ENCODE results near the gene OLFML2A. TPM values are rescaled to one million over a fixed set of nuclear protein-coding genes. Genes with fewer than 3 reads are reported as not detected.
A peak's percentile ranks its signal among the peaks of the same experiment; 100 is the strongest.
"Not testable (repeated sequence)": the region's sequence is repeated elsewhere in the genome, so short reads cannot be mapped to it uniquely, and the experiment has no call there.

Gene OLFML2A
- total RNA-seq, 1 experiment from 2014 or later, result 5.6 TPM

DNA sequence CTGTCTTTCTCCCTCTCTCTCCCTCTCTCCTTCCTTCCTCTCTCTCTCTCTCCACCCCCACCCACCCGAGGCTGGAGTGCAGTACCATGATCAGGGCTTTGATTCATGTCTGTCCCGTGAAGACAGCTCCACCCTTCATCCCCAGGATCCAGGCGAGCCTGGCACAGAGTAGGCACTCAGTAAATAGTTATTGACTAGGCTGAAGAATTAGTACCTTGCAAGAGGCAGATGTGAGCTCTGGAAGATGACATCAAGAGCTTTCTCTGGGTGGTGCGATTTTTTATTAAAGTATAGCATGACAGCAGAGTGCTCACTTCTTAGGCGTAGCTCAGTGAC, 52.4 kb downstream of the OLFML2A start:
- DNase-seq, result no peak
- Histone ChIP-seq H3K36me3 (replicated peaks; ENCODE audit: control insufficient read depth, insufficient read depth, low read length) (no peaks in the 10 kb centered on the region), H3K4me3 (ENCODE audit: insufficient read depth, low read depth, low read length) (no peak overlapping the region), H3K27me3 (ENCODE audit: control insufficient read depth, insufficient read depth, low read length) (no peaks in the 10 kb centered on the region)

DNA sequence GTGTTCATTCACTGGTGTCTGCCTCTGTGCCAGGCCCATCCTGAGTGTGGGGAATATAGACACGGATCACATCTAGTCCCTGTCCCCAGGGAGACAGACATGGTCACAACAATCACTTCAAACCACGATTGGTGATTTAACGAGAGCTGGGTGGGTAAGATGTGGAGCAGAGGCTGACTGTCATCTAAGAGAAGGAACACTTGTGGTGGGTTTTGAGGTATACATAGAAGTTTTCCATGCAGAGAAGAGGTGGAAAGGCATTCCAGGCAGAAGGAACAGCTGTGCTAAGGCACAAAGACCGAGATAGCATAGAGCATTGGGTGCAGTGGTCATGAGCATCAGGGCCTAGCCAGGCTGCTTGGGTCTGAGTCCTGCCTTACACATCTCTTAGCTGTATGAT, 53.7 kb downstream of the OLFML2A start:
- DNase-seq, result no peak
- no peaks in the 10 kb centered on the region for H3K36me3 ChIP-seq (replicated peaks; ENCODE audit: control insufficient read depth, insufficient read depth, low read length)
- no peaks in the 10 kb centered on the region for H3K27me3 ChIP-seq (ENCODE audit: control insufficient read depth, insufficient read depth, low read length)
- H3K4me3 ChIP-seq (ENCODE audit: insufficient read depth, low read depth, low read length), result no peak overlapping the region

DNA sequence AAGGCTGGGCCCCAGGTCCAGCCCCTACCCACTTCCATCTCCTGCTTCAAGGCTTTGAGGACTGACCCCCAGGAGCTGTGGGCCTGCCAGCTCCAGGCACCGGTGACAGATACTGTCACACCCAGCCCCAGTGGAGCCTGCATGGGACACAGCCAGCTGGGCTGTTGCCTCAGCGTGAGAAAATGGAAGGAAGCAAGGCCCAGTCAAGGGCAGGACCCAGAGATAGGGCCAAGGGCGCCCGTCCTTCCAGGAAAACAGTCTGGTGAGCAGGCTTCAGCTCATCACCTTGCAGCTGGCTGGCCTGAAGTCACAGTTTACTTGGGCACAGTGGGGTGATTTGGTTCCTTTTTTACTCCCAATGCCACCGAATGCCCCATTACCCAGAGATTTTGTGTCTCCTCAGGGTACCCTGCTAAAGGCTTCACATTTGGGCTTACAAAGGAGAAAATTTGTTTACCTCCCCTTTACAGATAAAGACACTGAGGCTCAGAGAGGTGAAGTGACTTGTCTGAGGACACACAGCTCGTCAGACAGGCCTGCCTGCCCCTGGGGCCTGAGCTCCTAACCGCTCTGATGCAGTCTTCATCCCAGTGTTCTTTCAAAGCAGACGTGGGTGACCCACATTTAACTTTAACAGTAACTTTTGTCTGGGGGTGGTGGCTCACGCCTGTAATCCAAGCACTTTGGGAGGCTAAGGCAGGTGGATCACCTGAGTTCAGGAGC, 54.9 kb downstream of the OLFML2A start:
- H3K36me3 ChIP-seq (replicated peaks; ENCODE audit: control insufficient read depth, insufficient read depth, low read length), result no peaks in the 10 kb centered on the region
- H3K27me3 ChIP-seq (ENCODE audit: control insufficient read depth, insufficient read depth, low read length), result no peaks in the 10 kb centered on the region
- no peak for DNase-seq
- H3K4me3 ChIP-seq (ENCODE audit: insufficient read depth, low read depth, low read length), result no peak overlapping the region

GRCh38 chr9:124834591-124834990, 57.7 kb downstream of the OLFML2A start:
- Histone ChIP-seq H3K4me3 (ENCODE audit: insufficient read depth, low read depth, low read length) (no peak overlapping the region), H3K27me3 (ENCODE audit: control insufficient read depth, insufficient read depth, low read length) (no peaks in the 10 kb centered on the region), H3K36me3 (replicated peaks; ENCODE audit: control insufficient read depth, insufficient read depth, low read length) (no peaks in the 10 kb centered on the region)
- peak; percentile 51 for DNase-seq

GRCh38 chr9:124835026-124835557, 58.2 kb downstream of the OLFML2A start:
- Histone ChIP-seq H3K36me3 (replicated peaks; ENCODE audit: control insufficient read depth, insufficient read depth, low read length) (no peaks in the 10 kb centered on the region), H3K27me3 (ENCODE audit: control insufficient read depth, insufficient read depth, low read length) (no peaks in the 10 kb centered on the region), H3K4me3 (ENCODE audit: insufficient read depth, low read depth, low read length) (no peak overlapping the region)
- no peak for DNase-seq

GRCh38 chr9:124838132-124838531, 61.2 kb downstream of the OLFML2A start:
- not testable (repeated sequence) for H3K27me3 ChIP-seq (ENCODE audit: control insufficient read depth, insufficient read depth, low read length); DNase-seq; H3K4me3 ChIP-seq (ENCODE audit: insufficient read depth, low read depth, low read length); H3K36me3 ChIP-seq (replicated peaks; ENCODE audit: control insufficient read depth, insufficient read depth, low read length)

GRCh38 chr9:124838567-124839275, 61.8 kb downstream of the OLFML2A start:
- not testable (repeated sequence) for H3K27me3 ChIP-seq (ENCODE audit: control insufficient read depth, insufficient read depth, low read length); H3K36me3 ChIP-seq (replicated peaks; ENCODE audit: control insufficient read depth, insufficient read depth, low read length); DNase-seq; H3K4me3 ChIP-seq (ENCODE audit: insufficient read depth, low read depth, low read length)

GRCh38 chr9:124839612-124840299, 62.8 kb downstream of the OLFML2A start:
- DNase-seq, result peak; percentile 94
- Histone ChIP-seq H3K4me3 (ENCODE audit: insufficient read depth, low read depth, low read length) (no peak overlapping the region), H3K27me3 (ENCODE audit: control insufficient read depth, insufficient read depth, low read length) (no peaks in the 10 kb centered on the region), H3K36me3 (replicated peaks; ENCODE audit: control insufficient read depth, insufficient read depth, low read length) (no peaks in the 10 kb centered on the region)

DNA sequence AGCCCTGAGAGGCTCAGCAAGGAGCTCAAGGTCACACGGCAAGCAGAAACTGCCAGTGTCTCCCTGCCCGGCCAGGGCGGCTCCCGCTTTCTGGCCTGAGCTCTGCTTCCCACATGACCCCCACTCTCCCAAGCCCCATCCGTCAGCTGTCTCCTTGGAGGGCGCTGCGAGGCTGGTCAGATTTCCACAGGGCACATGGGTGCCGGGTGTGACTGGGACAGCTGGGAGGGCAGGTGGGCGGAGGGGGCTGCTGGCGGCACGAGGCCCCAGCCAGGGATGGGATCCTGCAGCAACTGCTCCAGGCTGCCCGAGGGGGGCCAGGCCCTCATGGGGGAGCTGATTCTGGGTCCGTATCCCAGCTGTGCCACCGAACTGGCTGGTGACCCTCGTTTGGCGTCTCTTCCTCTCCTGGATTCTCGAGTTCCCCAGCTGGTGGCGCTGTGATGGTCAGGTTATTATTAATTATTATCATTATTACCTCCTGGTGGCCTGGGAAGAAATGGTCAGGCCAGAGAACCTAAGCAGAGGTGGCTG, 63.4 kb downstream of the OLFML2A start:
- no peak overlapping the region for H3K4me3 ChIP-seq (ENCODE audit: insufficient read depth, low read depth, low read length)
- no peaks in the 10 kb centered on the region for H3K36me3 ChIP-seq (replicated peaks; ENCODE audit: control insufficient read depth, insufficient read depth, low read length)
- peak; percentile 77 for DNase-seq
- no peaks in the 10 kb centered on the region for H3K27me3 ChIP-seq (ENCODE audit: control insufficient read depth, insufficient read depth, low read length)

DNA sequence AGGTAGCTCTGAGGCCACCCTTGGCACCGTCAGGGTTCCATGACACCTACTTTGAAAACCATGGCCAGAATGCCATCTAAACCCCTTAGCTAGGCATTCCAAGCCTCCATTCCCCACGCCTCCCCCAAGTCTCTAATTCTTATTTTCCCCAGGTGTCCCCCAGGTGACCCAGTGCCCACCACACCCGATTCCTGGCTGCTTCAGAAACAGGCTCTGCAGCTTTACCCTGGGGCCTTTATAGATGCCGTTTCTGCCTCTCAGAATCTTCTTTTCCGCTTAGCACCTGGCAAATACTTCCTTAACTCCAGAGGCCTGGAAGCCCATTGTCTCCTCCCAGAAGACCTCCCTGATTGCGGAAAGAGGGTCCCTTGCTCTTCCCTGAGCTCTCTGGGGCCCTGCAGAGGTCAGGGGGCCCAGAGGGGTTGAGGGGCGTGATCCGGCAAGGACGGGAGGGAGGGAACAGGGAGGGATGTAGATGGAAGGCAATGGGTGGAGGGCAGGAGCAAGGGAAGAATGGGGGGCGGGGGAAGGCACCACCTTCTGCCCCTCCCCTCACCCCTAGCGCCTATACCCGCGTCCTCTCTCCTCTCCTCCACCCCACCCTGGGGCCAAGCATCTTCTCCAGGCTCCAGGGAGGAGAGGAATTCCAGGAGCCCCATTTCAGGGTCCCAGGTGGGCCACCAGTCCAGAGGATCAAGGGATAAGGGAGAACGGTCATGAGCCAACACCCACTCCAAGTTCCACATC, 64.3 kb downstream of the OLFML2A start:
- Histone ChIP-seq H3K4me3 (ENCODE audit: insufficient read depth, low read depth, low read length) (no peak overlapping the region), H3K36me3 (replicated peaks; ENCODE audit: control insufficient read depth, insufficient read depth, low read length) (no peaks in the 10 kb centered on the region), H3K27me3 (ENCODE audit: control insufficient read depth, insufficient read depth, low read length) (no peaks in the 10 kb centered on the region)
- peak; percentile 57 for DNase-seq

DNA sequence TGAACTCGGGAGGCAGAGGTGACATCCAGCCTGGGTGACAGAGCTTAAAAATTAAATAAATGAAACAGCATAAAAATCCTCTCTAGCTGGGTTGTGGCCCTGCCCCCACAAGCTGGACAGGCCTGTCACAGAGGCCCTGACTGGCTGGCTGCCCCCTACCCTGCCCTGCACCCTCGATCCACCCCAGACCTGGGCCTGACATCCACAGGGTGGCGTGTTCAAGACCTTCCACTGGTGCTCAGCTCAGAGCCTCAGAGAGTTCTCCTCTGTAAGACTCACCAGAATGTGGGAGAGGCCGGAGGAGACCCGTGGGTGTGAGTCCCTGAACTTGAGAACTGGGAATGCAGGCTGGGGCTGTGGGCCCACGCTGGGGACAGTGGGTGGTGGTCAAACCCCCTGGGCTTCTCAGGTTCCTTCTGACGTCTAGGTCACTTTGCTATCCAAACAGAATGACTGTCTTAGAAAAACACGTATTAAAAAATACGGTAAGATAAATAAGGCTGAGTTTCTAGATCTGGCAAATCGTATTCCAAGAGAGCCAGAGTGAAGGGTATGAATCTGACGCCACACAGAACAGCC, 66.6 kb downstream of the OLFML2A start:
- DNase-seq, result peak; percentile 25
- no peak overlapping the region for H3K4me3 ChIP-seq (ENCODE audit: insufficient read depth, low read depth, low read length)
- no peaks in the 10 kb centered on the region for H3K36me3 ChIP-seq (replicated peaks; ENCODE audit: control insufficient read depth, insufficient read depth, low read length)
- no peaks in the 10 kb centered on the region for H3K27me3 ChIP-seq (ENCODE audit: control insufficient read depth, insufficient read depth, low read length)

DNA sequence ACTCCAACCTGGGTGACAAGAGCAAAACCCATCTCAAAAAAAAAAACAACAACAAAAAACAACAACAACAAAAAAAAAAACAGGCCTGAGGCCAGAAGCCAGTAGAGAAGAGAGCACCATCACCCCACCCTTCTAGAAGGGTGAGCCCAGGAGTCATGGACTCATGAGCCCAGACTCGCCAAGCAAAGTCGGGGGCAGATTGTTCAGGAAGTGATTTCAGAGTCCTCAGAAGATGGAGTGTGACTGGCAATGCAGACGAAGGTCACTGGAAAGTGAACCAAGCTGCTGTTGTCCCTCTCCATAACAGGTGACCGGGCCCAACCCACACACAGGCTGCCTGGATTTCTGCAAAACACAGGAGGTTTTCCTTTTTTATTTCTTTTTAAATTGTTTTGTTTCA, 67.4 kb downstream of the OLFML2A start:
- H3K4me3 ChIP-seq (ENCODE audit: insufficient read depth, low read depth, low read length), result no peak overlapping the region
- no peak for DNase-seq
- H3K27me3 ChIP-seq (ENCODE audit: control insufficient read depth, insufficient read depth, low read length), result no peaks in the 10 kb centered on the region
- H3K36me3 ChIP-seq (replicated peaks; ENCODE audit: control insufficient read depth, insufficient read depth, low read length), result no peaks in the 10 kb centered on the region

DNA sequence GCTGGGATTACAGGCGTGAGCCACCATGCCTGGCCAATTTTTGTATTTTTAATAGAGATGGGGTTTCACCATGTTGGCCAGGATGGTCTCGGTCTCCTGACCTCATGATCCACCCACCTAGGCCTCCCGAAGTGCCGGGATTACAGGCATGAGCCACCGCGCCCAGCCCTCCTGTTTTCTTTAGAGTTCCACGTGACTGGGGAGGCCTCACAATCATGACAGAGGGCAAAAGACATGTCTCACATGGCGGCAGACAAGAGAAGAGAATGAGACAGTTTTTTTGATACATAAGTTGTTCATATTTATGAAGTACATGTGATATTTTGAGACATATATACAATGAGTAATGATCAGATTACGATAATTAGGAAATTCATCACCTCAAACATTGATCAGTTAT, 69.5 kb downstream of the OLFML2A start:
- H3K27me3 ChIP-seq (ENCODE audit: control insufficient read depth, insufficient read depth, low read length); H3K36me3 ChIP-seq (replicated peaks; ENCODE audit: control insufficient read depth, insufficient read depth, low read length); DNase-seq: not testable (repeated sequence)

DNA sequence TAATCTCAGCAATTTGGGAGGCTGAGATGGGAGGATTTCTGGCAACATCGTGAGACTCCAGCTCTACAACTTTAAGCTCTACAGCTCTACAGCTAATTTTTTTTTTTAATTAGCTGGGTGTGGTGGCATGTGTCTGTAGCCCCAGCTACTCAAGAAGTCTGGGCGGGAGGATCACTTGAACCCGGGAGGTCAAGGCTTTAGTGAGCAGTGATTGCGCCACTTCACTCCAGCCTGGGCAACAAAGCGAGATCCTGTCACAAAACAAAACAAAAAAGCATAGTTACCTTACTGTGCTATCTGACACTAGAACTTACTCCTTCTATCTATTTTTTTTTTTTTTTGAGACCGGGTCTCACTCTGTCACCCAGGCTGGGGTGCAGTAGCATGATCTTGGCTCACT, 70.0 kb downstream of the OLFML2A start:
- DNase-seq, result no peak
- Histone ChIP-seq H3K36me3 (replicated peaks; ENCODE audit: control insufficient read depth, insufficient read depth, low read length) (no peaks in the 10 kb centered on the region), H3K4me3 (ENCODE audit: insufficient read depth, low read depth, low read length) (no peak overlapping the region), H3K27me3 (ENCODE audit: control insufficient read depth, insufficient read depth, low read length) (no peaks in the 10 kb centered on the region)

More for the DNA sequence above, 69.5 kb downstream of the OLFML2A start:
- H3K4me3 ChIP-seq (ENCODE audit: insufficient read depth, low read depth, low read length), result not testable (repeated sequence)

Data from H7 (cell line).